SW 1271 (cell line): Measurements from ENCODE around the gene C1orf210.

Experiments
- DNase-seq, 2 experiments: peaks; one replicate each; lab custom pipeline; 2025; lab: John Stamatoyannopoulos, UW

The C1orf210 gene

GRCh38 chr1:43312663-43313515 lies 27.5 kb upstream of the C1orf210 start:
- DNase-seq, result no peak

DNA sequence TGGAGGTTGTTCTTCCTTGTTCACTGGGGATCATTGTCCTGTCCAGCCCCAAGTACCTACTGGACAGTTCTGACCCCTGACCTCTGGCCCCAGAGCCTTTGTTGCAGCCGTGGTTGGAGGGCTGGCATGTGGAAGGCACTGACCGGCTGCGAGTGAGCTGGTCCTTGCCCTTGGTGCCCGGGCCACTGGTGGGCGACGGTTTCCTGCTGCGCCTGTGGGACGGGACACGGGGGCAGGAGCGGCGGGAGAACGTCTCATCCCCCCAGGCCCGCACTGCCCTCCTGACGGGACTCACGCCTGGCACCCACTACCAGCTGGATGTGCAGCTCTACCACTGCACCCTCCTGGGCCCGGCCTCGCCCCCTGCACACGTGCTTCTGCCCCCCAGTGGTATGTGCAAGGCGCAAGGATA lies 26.8 kb upstream of the C1orf210 start:
- no peak for DNase-seq

DNA sequence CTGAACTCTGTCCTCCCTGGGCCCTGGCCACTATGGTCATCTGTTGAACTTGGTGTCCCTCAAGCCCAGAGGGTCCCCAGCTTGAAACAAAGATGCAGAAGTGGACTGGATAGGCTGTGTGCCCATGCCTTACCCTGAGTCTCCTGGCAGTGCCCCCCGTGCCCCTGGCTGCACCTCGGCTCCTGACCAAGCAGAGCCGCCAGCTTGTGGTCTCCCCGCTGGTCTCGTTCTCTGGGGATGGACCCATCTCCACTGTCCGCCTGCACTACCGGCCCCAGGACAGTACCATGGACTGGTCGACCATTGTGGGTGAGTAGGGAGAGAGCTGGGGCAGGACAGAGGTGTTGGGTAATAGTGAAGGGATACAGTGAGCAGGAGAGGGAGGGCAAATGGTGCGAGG lies 26.1 kb upstream of the C1orf210 start:
- no peak for DNase-seq

DNA sequence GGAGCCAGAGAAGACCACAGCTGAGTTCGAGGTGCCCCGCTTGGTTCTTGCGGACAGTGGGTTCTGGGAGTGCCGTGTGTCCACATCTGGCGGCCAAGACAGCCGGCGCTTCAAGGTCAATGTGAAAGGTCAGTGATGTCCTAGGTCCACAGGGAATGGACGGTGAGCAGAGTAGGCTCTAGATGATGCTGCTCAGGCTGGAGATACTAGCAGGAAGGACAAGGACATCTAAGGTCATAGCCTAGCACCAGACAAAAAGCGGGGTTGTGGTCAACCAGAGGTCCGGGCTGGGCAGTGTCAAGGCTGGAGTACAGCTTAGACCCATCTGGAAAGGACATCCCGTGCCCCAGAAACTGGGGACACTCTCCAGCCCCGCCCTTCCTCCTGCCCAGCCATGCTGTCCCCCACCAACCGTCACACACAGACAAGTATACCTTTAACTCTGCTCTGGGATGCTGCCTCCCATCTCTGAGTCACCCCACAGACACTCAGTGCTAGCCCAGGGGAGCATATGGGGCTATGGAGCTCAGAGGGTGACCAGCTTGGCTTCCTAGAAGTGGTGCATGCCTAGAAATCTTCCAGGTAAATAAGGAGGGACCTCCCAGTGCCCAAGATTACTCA lies 24.1 kb upstream of the C1orf210 start:
- DNase-seq, result no peak

- DNase-seq, result no peak
These were observed 23.4 kb upstream of the C1orf210 start for GRCh38 chr1:43308635-43309404.

DNA sequence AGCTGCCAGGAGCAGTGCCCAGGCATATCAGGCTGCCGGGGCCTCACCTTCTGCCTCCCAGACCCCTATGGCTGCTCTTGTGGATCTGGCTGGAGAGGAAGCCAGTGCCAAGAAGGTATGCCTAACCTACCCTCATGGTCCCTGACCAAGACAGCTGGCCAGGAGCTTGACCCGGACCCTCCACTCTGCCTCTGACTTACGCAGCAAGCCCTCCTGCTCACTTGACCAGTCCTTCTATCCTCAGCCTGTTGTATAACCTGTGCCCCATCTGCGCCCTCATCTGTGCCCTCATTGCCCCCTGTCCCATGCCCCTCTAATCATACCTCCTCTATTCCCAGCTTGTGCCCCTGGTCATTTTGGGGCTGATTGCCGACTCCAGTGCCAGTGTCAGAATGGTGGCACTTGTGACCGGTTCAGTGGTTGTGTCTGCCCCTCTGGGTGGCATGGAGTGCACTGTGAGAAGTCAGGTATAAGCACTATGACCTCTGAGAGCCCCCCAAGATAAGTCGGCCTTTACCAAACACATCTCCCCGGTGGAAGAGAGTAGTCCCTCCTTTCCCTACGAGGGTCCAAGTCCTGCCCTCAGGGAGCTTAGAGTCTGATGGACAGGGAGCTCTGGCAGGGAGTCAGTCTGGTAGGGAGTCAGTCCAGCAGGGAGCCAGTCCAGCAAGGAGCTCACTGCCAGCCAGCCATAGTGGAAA lies 22.2 kb upstream of the C1orf210 start:
- DNase-seq, result no peak

DNA sequence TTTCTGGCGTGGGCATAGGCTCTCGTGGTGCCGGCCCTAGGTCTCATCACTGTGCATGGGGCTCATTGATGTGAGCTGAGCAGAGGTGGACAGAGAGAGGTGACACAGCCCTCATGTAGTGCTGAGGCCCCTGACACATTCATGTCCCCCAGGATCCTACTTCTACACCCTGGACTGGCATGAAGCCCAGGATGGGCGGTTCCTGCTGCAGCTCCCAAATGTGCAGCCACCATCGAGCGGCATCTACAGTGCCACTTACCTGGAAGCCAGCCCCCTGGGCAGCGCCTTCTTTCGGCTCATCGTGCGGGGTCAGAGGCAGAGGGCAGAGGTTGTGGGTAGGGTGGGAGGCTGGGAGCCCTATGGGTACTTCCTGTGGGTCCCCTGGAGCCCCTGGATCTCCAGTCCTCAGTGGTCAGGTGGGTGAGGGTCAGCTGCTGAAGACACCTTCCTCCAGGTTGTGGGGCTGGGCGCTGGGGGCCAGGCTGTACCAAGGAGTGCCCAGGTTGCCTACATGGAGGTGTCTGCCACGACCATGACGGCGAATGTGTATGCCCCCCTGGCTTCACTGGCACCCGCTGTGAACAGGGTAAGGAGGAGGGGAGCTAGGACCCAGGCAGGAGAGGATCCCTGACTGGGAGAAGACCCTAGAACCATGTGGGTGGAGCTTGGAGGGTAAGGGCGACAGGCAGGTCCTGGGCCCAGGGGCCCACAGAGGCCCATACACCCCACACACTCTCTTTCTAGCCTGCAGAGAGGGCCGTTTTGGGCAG lies 21.5 kb upstream of the C1orf210 start:
- no peak for DNase-seq

GRCh38 chr1:43305926-43306687 lies 20.7 kb upstream of the C1orf210 start:
- DNase-seq, result no peak

GRCh38 chr1:43305461-43305860 lies 20.1 kb upstream of the C1orf210 start:
- DNase-seq, result no peak

DNA sequence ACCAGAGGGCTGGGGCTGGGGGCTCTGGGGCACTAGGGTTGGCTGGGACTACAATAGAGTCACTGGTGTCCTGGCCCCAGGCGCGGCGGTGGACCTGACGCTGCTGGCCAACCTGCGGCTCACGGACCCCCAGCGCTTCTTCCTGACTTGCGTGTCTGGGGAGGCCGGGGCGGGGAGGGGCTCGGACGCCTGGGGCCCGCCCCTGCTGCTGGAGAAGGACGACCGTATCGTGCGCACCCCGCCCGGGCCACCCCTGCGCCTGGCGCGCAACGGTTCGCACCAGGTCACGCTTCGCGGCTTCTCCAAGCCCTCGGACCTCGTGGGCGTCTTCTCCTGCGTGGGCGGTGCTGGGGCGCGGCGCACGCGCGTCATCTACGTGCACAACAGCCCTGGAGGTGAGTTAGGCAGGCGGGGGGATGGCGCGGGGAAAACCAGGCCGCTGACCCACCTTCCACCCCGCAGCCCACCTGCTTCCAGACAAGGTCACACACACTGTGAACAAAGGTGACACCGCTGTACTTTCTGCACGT lies 19.5 kb upstream of the C1orf210 start:
- no peak for DNase-seq

GRCh38 chr1:43304314-43304681 lies 18.9 kb upstream of the C1orf210 start:
- no peak for DNase-seq

DNA sequence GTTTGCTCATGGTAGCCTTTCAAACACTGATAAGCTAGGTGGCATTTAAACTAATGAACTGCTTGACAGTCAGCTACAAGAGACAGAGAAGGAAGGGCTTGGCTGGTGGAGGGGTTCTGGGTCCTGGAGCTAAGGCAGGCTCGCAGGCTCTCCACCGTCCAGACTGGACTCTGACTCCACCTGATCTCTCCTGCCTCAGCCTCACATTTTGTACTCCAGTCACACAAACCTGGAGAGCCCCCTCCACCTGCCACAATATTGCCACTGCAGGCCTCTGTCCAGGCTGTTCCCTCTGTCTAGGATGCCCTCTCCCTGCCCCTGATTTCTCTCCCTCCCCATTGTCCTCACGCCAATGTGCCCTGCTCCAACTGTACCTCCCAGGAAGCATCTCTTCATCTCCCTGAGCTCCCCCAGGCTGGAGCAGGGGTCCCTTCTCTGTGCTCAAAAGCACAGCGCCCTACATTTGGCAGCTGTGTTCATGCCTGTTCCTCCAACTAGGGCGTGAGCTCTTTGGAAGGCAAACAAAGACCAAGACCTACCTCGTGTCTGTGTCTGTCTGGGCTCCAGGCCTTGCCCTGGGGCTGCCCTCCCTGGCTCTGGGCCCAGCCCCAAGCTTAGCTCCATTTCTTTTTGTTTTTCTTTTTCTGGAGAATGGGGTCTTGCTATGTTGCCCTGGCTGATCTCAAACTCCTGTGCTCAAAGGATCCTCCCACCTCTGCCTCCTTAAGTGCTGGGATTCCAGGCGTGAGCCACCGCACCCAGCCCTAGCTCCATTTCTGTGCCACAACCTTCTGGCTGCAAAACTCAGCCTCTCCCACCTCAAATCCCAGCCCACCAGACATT lies 18.3 kb upstream of the C1orf210 start:
- no peak for DNase-seq

- DNase-seq, result no peak
These were observed 17.5 kb upstream of the C1orf210 start for GRCh38 chr1:43302721-43303470.

- DNase-seq, result no peak
These were observed 16.8 kb upstream of the C1orf210 start for GRCh38 chr1:43302201-43302600.

DNA sequence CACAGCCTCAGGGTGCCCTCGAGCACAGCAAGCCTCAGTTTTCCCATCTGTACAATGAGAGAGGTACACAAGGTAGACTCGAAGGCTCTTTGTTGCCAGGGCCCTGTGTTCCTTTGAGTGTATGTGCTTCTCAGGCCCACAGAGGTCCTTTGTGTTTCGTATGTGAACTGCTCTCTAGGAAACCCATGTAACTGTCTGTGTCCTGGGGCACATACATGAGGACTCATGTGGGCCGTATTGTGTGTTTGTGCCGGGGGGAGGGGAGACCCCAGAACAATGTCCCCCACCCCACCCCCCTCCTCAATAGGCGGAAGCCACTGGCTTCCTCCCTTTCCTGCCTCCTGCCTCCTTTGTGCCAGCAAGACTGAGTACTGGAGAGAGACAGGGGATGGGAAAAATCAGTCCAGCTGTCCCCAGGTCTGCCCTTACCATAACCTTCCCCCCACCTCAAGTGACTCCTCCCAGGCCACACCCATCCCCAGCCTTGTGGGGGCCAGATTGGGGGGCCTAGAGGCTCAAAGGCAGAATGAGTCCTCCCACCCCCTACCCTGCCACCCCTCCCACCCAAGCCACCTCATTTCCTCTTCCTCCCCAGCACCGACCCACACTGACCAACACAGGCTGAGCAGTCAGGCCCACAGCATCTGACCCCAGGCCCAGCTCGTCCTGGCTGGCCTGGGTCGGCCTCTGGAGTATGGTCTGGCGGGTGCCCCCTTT lies 15.2 kb upstream of the C1orf210 start, which contains the start of gene TIE1:
Gene TIE1, plus strand, starts transcription at position 605 of the 717 bp plus-strand sequence. Its CDS starts 90 bp downstream, at position 695.
- no peak for DNase-seq

GRCh38 chr1:43299101-43299500 lies 13.7 kb upstream of the C1orf210 start:
- no peak for DNase-seq

DNA sequence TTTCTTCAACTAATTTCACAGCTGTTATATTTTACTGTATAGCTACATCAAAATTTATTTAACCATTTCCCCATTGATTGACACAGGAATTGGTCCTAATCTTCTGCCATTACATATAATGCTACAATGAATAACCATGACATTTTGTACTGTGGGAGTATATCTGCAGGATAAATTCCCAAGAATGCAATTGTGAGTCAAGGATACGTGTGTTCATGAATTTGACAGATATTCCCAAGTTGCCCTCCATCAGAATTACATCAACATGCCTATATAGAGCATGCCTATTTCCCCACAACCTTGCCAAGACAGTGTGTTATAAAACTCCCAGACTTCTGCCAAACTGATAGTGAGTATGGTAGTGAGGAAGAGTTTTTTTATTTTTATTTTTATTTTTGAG lies 12.7 kb upstream of the C1orf210 start:
- no peak for DNase-seq

- no peak for DNase-seq
These were observed 10.8 kb upstream of the C1orf210 start for GRCh38 chr1:43296207-43296606.
